DND-41 (cell line): Measurements from ENCODE around the gene ZNF266.

ENCODE experiments used
- ATAC-seq: fragments of 200-7000 bp; cut with Tn5 transposase; 3 replicates; pipeline ENCODE4 v1.9.1; 2021; ENCODE audit warnings: low read depth; ENCODE audit not compliant: insufficient read depth
- DNase-seq: peaks from one replicate; pipeline ENCODE4 v3.0.0-alpha.2; 2020
- H2AFZ ChIP-seq: 2 replicates; pipeline ENCODE4 v1.6.0; 2012; ENCODE audit warnings: low read depth, low read length
- H3K27ac ChIP-seq: 2 replicates; pipeline ENCODE4 v1.5.1; 2012; ENCODE audit warnings: low read length, inconsistent platforms
- H3K27me3 ChIP-seq: fragments of 200-600 bp; sonication (generic); 2 replicates; pipeline ENCODE4 v1.6.0; 2012; ENCODE audit warnings: low read length, mild to moderate bottlenecking, inconsistent platforms; ENCODE audit not compliant: insufficient read depth, poor library complexity
- H3K36me3 ChIP-seq: 2 replicates; pipeline ENCODE4 v1.5.1; 2012; ENCODE audit warnings: low read length, inconsistent platforms; ENCODE audit not compliant: insufficient read depth
- H3K4me1 ChIP-seq: 2 replicates; pipeline ENCODE4 v1.5.1; 2012; ENCODE audit warnings: mild to moderate bottlenecking, low read length; ENCODE audit not compliant: insufficient read depth
- H3K4me2 ChIP-seq: 2 replicates; pipeline ENCODE4 v1.6.0; 2012; ENCODE audit warnings: mild to moderate bottlenecking, moderate library complexity, low read length, inconsistent platforms; ENCODE audit not compliant: insufficient read depth
- H3K4me3 ChIP-seq, 2 experiments: fragments of 200-600 bp in 1 of 2; shearing (Covaris generic) in 1 of 2; 2 replicates each; pipeline ENCODE4 v1.5.1; 2012 to 2016; ENCODE audit warnings: inconsistent platforms in 2 of 2, low read length in 2 of 2, mild to moderate bottlenecking in 2 of 2, low read depth in 1 of 2, moderate library complexity in 1 of 2
- H3K79me2 ChIP-seq: 2 replicates; pipeline ENCODE4 v1.6.0; 2012; ENCODE audit warnings: low read length, inconsistent platforms; ENCODE audit not compliant: insufficient read depth
- H3K9ac ChIP-seq: 2 replicates; pipeline ENCODE4 v1.6.0; 2012; ENCODE audit warnings: low read depth, mild to moderate bottlenecking, inconsistent platforms, low read length, moderate library complexity
- H3K9me3 ChIP-seq: 2 replicates; pipeline ENCODE4 v1.5.1; 2012; ENCODE audit warnings: low read length, moderate library complexity, mild to moderate bottlenecking, inconsistent platforms; ENCODE audit not compliant: insufficient read depth, severe bottlenecking
- H4K20me1 ChIP-seq: 2 replicates; pipeline ENCODE4 v1.6.0; 2012; ENCODE audit warnings: low read length; ENCODE audit not compliant: insufficient read depth
- EZH2 ChIP-seq: IDR thresholded peaks from 3 replicates; pipeline ENCODE4 v1.6.1; 2012; ENCODE audit warnings: borderline replicate concordance, low read depth, mild to moderate bottlenecking, moderate library complexity, low read length, inconsistent platforms; ENCODE audit not compliant: severe bottlenecking
- TF ChIP-seq, protein P1 (sequence below): IDR thresholded peaks from 2 replicates; pipeline ENCODE4 v1.5.1; 2012; ENCODE audit warnings: borderline replicate concordance, low read length, moderate library complexity, mild to moderate bottlenecking; ENCODE audit not compliant: poor library complexity, severe bottlenecking; ENCODE audit errors: extremely low read depth

Gene ZNF266

DNA sequence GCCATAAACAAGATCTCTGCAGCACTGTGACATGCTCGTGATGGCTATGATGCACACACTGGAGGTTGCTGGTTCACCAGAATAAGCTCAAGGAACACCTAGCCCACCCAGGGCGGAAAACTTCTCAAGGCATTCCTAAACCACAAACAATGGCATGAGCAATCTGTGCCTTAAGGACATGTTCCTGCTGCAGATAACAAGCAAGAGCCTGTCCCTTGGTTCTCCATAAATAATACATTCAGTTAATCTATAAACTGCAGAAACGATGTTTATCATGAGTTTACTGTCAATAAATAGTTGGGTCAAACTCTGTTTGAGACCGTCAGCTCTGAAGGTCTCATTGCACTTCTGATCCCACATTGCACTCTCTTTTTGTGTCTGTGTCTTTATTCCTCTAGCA lies 18.6 kb upstream of the ZNF266 start:
- Histone ChIP-seq H3K4me3 (no peak overlapping the region), H3K4me2 (no peak overlapping the region), H2AFZ (no peak overlapping the region), H3K27ac (no peak overlapping the region), H3K9me3 (peaks cover 42% of the 10 kb centered on the region), H3K36me3 (no peaks in the 10 kb centered on the region), H3K27me3 (no peaks in the 10 kb centered on the region), H4K20me1 (no peaks in the 10 kb centered on the region), H3K9ac (no peak overlapping the region), H3K79me2 (no peaks in the 10 kb centered on the region), H3K4me1 (peaks cover 20% of the 10 kb centered on the region)
- TF ChIP-seq, protein P1, sequence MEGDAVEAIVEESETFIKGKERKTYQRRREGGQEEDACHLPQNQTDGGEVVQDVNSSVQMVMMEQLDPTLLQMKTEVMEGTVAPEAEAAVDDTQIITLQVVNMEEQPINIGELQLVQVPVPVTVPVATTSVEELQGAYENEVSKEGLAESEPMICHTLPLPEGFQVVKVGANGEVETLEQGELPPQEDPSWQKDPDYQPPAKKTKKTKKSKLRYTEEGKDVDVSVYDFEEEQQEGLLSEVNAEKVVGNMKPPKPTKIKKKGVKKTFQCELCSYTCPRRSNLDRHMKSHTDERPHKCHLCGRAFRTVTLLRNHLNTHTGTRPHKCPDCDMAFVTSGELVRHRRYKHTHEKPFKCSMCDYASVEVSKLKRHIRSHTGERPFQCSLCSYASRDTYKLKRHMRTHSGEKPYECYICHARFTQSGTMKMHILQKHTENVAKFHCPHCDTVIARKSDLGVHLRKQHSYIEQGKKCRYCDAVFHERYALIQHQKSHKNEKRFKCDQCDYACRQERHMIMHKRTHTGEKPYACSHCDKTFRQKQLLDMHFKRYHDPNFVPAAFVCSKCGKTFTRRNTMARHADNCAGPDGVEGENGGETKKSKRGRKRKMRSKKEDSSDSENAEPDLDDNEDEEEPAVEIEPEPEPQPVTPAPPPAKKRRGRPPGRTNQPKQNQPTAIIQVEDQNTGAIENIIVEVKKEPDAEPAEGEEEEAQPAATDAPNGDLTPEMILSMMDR = no peak
- no peak for TF ChIP-seq EZH2
- ATAC-seq (no peak), DNase-seq (no peak)

DNA sequence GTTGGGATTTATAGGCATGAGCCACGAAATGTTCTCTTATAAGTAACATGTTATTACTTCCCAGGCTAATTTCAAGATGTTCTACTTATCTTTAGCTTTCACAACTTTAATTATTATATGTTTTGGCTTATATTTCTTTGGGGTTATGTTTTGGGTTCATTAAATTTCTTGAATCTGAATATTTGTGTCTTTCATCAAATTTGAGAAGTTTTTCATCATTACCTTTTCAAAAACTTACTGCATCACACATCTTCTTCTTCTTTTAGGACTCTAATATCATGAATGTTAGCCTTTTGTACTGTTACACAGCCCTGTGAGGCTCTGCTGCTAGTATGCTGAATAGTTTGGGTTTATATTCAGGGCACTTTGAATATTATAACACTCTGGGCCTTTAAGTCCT lies 9.7 kb upstream of the ZNF266 start:
- no peak overlapping the region for H3K4me3 ChIP-seq
- H3K79me2 ChIP-seq = peaks cover 13% of the 10 kb centered on the region
- DNase-seq (no peak), ATAC-seq (no peak)
- no peaks in the 10 kb centered on the region for H3K27me3 ChIP-seq
- H2AFZ ChIP-seq = no peak overlapping the region
- H3K4me1 ChIP-seq = no peaks in the 10 kb centered on the region
- H4K20me1 ChIP-seq = no peaks in the 10 kb centered on the region
- no peak overlapping the region for H3K9ac ChIP-seq
- H3K4me2 ChIP-seq = no peak overlapping the region
- no peak for TF ChIP-seq EZH2
- TF ChIP-seq, protein P1 = no peak
- H3K9me3 ChIP-seq = peaks cover 29% of the 10 kb centered on the region
- no peak overlapping the region for H3K27ac ChIP-seq
- peaks cover 11% of the 10 kb centered on the region for H3K36me3 ChIP-seq

DNA sequence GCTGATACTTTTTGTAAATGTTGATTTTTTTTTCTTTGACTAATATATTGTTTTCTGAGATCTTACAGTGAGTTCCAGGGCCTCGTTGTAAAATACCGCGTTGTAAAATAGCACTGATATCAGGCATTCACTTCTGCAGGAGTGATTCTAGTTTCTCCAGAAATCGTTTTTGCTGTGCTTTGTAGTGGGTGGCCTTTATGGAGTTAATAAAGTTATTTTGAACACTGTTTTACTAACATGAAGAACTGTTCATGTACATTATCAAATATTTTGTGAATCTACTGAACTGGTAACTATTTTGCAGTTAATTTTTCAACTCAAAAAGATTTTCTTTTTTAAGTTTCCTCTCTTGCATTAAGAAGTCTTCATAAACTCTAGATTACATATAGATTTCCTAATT lies 985 bp upstream of the ZNF266 start:
- Histone ChIP-seq H3K4me3 (peak overlapping the region; percentile 70 to 89; a peak in 3 of 4 replicates), H3K27me3 (no peaks in the 10 kb centered on the region), H3K79me2 (peaks cover 81% of the 10 kb centered on the region), H3K4me1 (peaks cover 39% of the 10 kb centered on the region), H3K36me3 (peaks cover 25% of the 10 kb centered on the region), H3K27ac (peak overlapping the region; percentile 95), H2AFZ (peak overlapping the region; percentile 94), H3K9ac (peak overlapping the region; percentile 79), H3K4me2 (peak overlapping the region; percentile 81), H3K9me3 (no peaks in the 10 kb centered on the region), H4K20me1 (peaks cover 4% of the 10 kb centered on the region)
- DNase-seq = no peak
- TF ChIP-seq, protein P1 = no peak
- no peak for TF ChIP-seq EZH2
- ATAC-seq = no peak

DNA sequence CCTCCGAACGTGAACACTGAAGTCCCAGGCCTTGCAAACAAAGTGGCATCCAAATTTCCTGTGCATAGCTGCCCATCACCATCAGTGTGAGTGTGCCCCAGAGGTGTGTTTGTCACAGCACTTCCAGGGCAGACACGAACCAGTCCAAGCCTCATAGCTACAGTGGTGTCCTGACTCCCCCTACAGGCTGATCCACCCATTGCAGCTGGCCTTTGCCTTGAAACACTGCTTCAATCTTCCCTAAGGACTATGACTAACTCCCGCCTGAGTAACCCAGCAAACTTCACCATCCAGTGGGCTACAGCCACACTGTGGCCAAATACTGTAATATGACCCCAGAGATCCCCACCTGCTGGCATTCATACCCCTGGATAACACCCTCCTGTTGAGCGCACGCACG lies 3.9 kb downstream of the ZNF266 start:
- peaks cover 66% of the 10 kb centered on the region for H3K36me3 ChIP-seq

More for the DNA sequence above, 3.9 kb downstream of the ZNF266 start:
- no peak for TF ChIP-seq EZH2
- TF ChIP-seq, protein P1 = peak; percentile 86
- Histone ChIP-seq H3K9me3 (no peaks in the 10 kb centered on the region), H3K27me3 (no peaks in the 10 kb centered on the region), H4K20me1 (peaks cover 22% of the 10 kb centered on the region), H3K4me2 (peak overlapping the region; percentile 3; the same call in 1 of the 2 replicates), H2AFZ (no peak overlapping the region), H3K79me2 (peaks cover 92% of the 10 kb centered on the region), H3K27ac (no peak overlapping the region; the same call in 1 of the 2 replicates), H3K4me1 (peaks cover 27% of the 10 kb centered on the region), H3K4me3 (no peak overlapping the region), H3K9ac (no peak overlapping the region)
- DNase-seq (peak; percentile 63), ATAC-seq (peak; percentile 40; the same call in 1 of the 3 replicates)
